GDM1 (cell line): ENCODE data around the gene MYH1.

Source experiments
- DNase-seq: peaks from one replicate; lab custom pipeline; 2025; lab: John Stamatoyannopoulos, UW

Gene MYH1

DNA sequence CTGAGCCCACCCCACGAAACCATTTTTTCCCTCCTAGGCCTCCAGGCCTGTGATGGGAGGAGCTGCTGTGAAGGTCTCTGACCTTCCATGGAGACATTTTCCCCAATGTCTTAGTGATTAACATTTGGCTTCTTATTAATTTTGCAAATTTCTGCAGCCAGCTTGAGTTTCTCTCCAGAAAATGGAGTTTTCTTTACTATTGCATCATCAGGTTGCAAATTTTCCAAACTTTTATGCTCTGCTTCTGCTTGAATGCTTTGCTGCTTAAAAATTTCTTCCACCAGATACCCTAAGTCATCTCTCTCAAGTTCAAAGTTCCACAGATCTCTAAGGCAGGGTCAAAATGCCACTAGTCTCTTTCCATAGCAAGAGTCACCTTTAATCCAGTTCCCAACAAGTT lies 36.1 kb downstream of the MYH1 start:
- DNase-seq: no peak

- no peak for DNase-seq
Measured at GRCh38 chr17:10477701-10478100, 40.6 kb downstream of the MYH1 start.

GRCh38 chr17:10474536-10474935 lies 43.8 kb downstream of the MYH1 start:
- no peak for DNase-seq

GRCh38 chr17:10471858-10472257 lies 46.5 kb downstream of the MYH1 start:
- DNase-seq: no peak

DNA sequence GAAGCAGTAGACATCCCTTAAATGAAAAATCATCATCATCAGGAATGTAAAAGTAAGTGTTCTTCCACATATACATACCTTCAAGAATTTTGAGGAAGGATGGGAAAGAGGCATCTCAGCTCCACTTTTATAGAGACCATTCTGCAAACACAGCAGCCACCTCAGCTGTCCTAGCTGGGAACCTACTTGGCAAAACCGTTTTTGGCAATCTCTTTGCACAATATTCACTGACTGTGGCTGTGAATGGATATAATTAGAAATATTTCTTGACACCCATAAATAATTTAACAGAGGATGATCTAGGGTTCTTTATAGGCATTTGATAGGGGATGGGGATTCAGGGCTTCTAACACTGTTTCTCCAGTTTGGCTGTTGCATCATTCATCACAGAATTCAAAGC lies 48.9 kb downstream of the MYH1 start, which contains the start of gene MYH4:
Gene MYH4 (minus strand): TSS at position 101 of the 400 bp plus-strand sequence. CDS start 2,814 bp downstream, outside the sequence.
- DNase-seq: no peak

DNA sequence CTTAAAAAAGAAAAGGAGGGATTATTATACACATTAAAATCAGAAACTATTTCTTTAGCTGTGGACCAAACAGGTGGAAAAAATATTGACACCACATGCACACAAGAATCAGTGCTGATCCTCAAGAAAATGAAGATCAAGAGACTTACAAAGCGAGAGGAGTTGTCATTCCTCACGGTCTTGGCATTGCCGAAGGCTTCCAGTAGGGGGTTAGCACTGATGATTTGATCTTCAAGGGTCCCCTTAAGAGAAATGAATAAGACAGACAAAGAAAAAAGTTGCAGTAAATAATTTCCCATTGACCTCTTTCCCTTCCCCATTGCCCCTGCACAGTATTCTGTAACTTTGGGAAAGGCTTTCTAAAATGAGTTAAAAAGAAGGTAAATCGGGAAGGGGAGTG lies 54.9 kb downstream of the MYH1 start:
- DNase-seq: no peak

- DNase-seq: no peak
Measured at GRCh38 chr17:10460062-10460461, 58.3 kb downstream of the MYH1 start.

DNA sequence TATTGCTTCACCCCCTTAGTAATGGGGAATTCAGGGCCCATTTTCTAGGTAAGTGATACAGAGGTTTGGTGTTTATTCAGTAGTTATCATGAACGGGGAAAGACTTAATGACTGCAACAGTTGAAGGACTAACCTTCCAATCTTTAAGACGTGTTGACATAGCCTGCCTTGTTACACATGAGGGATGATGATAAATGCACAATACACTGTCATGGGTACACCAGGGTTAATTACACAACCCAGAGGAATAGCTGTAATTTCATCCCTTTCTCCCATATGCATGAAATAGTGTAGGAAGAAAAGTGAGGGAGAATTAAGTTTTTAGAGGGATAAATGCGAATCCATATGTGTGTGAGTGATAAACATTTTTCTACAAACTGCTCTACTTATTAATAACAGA lies 59.6 kb downstream of the MYH1 start:
- no peak for DNase-seq

DNA sequence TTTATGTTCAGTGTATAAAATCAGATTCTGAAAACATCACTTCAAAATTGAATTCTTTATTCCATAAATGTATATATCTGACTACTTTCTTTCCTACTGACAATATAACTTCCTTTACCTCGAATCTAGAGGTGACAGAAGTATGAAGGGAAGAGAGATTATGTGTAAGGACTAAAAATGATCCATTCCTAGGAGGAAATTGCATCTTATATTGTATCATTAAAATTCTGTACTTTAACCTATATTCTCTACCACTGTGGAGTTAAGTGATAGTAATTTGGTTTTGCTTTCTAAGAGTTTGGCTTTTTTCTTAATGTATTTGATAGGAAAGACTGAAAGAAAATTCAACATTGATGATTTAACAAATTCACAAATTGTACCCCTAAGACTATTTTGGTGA lies 60.4 kb downstream of the MYH1 start:
- no peak for DNase-seq

DNA sequence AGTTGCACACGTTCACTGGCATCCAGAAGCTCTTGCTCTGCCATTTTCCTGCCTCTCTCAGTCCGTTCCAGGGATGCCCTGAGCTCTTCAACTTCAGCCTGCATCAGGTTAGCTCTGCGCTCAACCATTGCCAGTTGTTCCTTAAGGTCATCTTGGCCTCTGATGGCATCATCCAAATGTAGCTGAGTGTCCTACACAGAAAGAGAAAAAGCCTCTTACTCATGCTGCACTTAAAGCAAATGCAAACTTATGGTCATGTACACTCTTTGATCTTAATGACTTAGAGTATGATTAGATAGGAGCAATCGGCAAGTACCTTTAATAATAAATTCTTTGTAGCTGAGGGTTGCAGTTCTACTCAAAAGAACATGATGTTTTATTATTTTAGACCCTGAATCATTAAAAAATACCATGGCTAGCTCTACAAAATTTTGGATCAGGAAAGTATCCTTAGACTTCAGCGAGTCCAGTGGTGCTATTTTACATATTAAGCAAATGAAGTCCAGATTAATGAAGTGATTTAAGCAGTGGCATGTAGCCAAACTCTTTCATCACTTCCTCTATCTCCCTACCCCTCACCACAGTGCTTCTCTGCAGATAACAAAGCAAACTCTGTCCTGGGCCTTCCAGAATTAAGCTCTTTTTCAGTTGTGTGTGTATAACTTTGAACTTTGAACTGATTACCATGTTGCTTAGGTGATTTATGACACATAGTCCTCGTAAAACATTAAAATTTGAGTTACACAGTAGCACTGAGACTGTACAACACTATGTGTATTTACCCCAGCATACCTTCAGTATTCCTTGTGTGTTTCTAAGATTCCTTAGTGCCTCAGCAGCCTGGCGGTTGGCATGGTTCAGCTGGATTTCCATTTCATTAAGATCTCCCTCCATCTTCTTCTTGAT lies 71.1 kb downstream of the MYH1 start:
- no peak for DNase-seq
